PFSK-1 (cell line): ENCODE results near the gene KRT25.

Source experiments
- POLR2AphosphoS5 ChIP-seq: IDR thresholded peaks from 2 replicates; pipeline ENCODE4 v1.6.1; 2012; ENCODE audit warnings: low read depth, mild to moderate bottlenecking, control low read depth, low read length, moderate library complexity
- REST ChIP-seq, 2 experiments: IDR thresholded peaks; 2 replicates each; pipeline versions ENCODE4 v1.6.1 to v1.8.0; 2011 to 2012; ENCODE audit warnings: low read depth in 2 of 2, low read length in 2 of 2, control low read depth in 1 of 2, inconsistent platforms in 1 of 2, mild to moderate bottlenecking in 1 of 2, moderate library complexity in 1 of 2; ENCODE audit not compliant: insufficient read depth in 1 of 2
- SIN3A ChIP-seq: IDR thresholded peaks from 2 replicates; pipeline ENCODE4 v1.6.1; 2012; ENCODE audit warnings: mild to moderate bottlenecking, low read length, moderate library complexity, borderline replicate concordance; ENCODE audit not compliant: insufficient read depth
- TAF1 ChIP-seq: IDR thresholded peaks from 2 replicates; pipeline ENCODE4 v1.6.1; 2012; ENCODE audit warnings: low read length, control low read depth, borderline replicate concordance; ENCODE audit not compliant: insufficient read depth

DNA sequence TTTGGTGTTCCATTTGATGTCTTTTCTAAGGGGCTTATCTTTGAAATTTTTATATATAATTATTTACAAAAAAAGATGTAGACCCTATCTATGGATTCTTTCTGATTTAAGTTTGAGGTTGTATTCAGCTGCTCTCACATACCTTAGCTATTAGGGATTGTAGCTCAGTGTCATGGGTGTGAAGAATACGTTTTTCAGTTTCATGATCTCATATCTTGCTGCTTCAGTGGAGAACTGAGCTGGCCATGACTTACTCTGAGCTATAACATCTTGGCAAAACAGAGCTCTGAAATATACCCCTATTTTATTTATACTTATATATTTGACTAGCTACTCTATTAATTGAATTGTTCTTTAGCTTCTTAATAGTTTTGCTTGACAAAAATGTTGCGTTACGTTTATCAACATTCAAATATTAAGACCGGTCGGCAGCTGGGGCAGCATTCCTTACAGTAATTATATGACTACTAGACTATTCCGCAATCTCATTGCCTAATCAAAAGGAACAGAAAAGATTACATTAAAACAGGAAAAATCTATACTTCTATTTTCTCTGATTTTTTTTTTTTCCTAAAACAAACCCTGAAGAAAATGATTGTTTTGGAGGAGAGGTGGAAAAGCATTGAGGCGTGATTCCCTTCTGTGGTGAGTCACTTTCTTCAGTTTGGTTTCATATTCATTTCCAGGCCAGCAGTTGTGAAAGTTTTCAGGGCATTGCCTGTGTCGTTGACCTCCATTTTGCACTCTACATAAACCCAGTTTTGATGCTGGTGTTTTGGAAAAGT lies 27.5 kb downstream of the KRT25 start:
- TF ChIP-seq POLR2AphosphoS5 = no peak
- TF ChIP-seq REST (IDR thresholded peaks at IDR 0.05; ENCODE audit: insufficient read depth in 1 of 2, low read depth in 2 of 2, low read length in 2 of 2) = no peak
- TF ChIP-seq TAF1 = no peak
- TF ChIP-seq SIN3A = no peak
